A673 (cell line): ENCODE measurements around the gene PDE4B. TPM values are rescaled to one million over a fixed set of nuclear protein-coding genes. Genes with fewer than 3 reads are reported as not detected.

Experiments
- BruUV-seq: library from RNA; stranded (reverse); fragments of 400-500 nt; replicated peaks from 2 replicates; lab custom pipeline; 2021; lab: Mats Ljungman, UMichigan
- CTCF ChIA-PET: fragments of 300-600 bp; sonication (Branson Sonifier 250); formaldehyde crosslinking; loops from one replicate; lab custom pipeline; 2022; ENCODE audit warnings: antibody characterized with exemption; lab: Charles Lee
- POLR2A ChIA-PET: fragments of 300-600 bp; sonication (Branson Sonifier 250); formaldehyde crosslinking; loops from one replicate; lab custom pipeline; 2022; ENCODE audit warnings: antibody characterized with exemption; ENCODE audit not compliant: low non-redundant PET; lab: Charles Lee
- DNase-seq: peaks from one replicate; pipeline ENCODE4 v3.0.0-alpha.2; 2015; ENCODE audit warnings: low spot score
- H3K27ac ChIP-seq: fragments of 200-600 bp; sonication (generic); 2 replicates; pipeline ENCODE4 v1.5.1; 2016; ENCODE audit warnings: mixed run types, low read depth, mild to moderate bottlenecking, mixed read lengths, antibody characterized with exemption, low read length; ENCODE audit not compliant: poor library complexity, severe bottlenecking
- H3K27me3 ChIP-seq: fragments of 200-600 bp; sonication (generic); replicated peaks from 2 replicates; pipeline ENCODE4 v1.6.1; 2017; ENCODE audit warnings: mixed run types, low read depth, mild to moderate bottlenecking, mixed read lengths, antibody characterized with exemption, low read length; ENCODE audit not compliant: insufficient read depth, poor library complexity
- H3K36me3 ChIP-seq: fragments of 200-600 bp; sonication (generic); 2 replicates; pipeline ENCODE4 v1.6.1; 2016; ENCODE audit warnings: mixed run types, mild to moderate bottlenecking, mixed read lengths, antibody characterized with exemption, low read length; ENCODE audit not compliant: insufficient read depth, poor library complexity, severe bottlenecking
- H3K4me1 ChIP-seq: fragments of 200-600 bp; sonication (generic); 2 replicates; pipeline ENCODE4 v1.6.1; 2017; ENCODE audit warnings: mixed run types, mild to moderate bottlenecking, mixed read lengths, antibody characterized with exemption, low read length; ENCODE audit not compliant: insufficient read depth, poor library complexity, severe bottlenecking
- H3K4me3 ChIP-seq: fragments of 200-600 bp; sonication (generic); 2 replicates; pipeline ENCODE4 v1.5.1; 2016; ENCODE audit warnings: low read depth, mixed run types, mild to moderate bottlenecking, mixed read lengths, low read length; ENCODE audit not compliant: poor library complexity, severe bottlenecking
- H3K9me3 ChIP-seq: fragments of 200-600 bp; sonication (generic); 2 replicates; pipeline ENCODE4 v1.6.1; 2016; ENCODE audit warnings: mixed run types, low read depth, mild to moderate bottlenecking, mixed read lengths, antibody characterized with exemption, low read length; ENCODE audit not compliant: poor library complexity, severe bottlenecking
- CTCF ChIP-seq: fragments of 300-800, 200-600 bp; sonication (generic); conservative IDR thresholded peaks from 2 replicates; pipeline ENCODE4 v1.5.1; 2017; ENCODE audit warnings: low read depth, mild to moderate bottlenecking, antibody characterized with exemption, low read length, moderate library complexity, mixed read lengths
- EZH2 ChIP-seq: fragments of 200-600 bp; sonication (generic); IDR thresholded peaks from 2 replicates; pipeline ENCODE4 v1.6.1; 2017; ENCODE audit warnings: borderline replicate concordance, low read depth, mild to moderate bottlenecking, mixed read lengths, antibody characterized with exemption, low read length; ENCODE audit not compliant: poor library complexity, severe bottlenecking
- intact Hi-C: fragments of 100-400 bp; cut with micrococcal nuclease; formaldehyde crosslinking; loops from one replicate; pipeline ENCODE4 v1.10.0; 2022; ENCODE audit not compliant: unreplicated experiment
- total RNA-seq: library from RNA; stranded (reverse); gene quantifications from 2 replicates; pipeline ENCODE4 v1.2.3, GENCODE V29; 2021

Gene PDE4B
- total RNA-seq, 1 experiment from 2014 or later: 20.0 TPM

GRCh38 chr1:66278260-66279021 lies 485.7 kb downstream of the PDE4B start:
- no peak for DNase-seq
- H3K9me3 ChIP-seq: no peaks in the 10 kb centered on the region
- peaks cover 11% of the 10 kb centered on the region for H3K4me1 ChIP-seq
- H3K4me3 ChIP-seq: no peak overlapping the region
- no peaks in the 10 kb centered on the region for H3K27me3 ChIP-seq
- no peaks in the 10 kb centered on the region for H3K36me3 ChIP-seq
- no peak for TF ChIP-seq CTCF
- no peak for TF ChIP-seq EZH2
- ChIA-PET CTCF (no interaction called here), POLR2A (no interaction called here)
- BruUV-seq: no TSS peak
- no peak overlapping the region for H3K27ac ChIP-seq
- intact Hi-C loops: no loop called here

DNA sequence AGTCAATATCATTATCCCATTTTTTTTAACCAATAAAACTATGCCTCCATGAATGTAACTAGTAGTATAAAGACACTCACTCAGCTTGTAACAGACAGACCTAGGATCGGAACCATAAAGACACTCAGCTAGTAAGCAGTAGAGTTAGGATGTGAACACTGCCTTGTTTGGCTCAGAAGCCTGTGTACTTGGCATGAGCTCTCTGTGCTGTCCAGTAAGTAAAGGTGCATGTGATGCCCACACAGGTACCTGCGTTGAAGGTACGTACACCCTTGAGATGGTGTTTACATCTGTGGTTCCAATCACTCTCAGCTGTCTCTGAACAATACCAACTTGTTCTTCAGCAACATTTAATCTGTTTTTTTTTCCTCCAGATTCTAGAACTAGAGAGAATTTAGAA lies 489.1 kb downstream of the PDE4B start:
- no peaks in the 10 kb centered on the region for H3K27me3 ChIP-seq
- H3K27ac ChIP-seq: no peak overlapping the region
- no peak for DNase-seq
- no peaks in the 10 kb centered on the region for H3K9me3 ChIP-seq
- no peak overlapping the region for H3K4me3 ChIP-seq
- no TSS peak for BruUV-seq
- TF ChIP-seq CTCF: no peak
- TF ChIP-seq EZH2: no peak
- intact Hi-C loops: no loop called here
- no peaks in the 10 kb centered on the region for H3K36me3 ChIP-seq
- ChIA-PET POLR2A (no interaction called here), CTCF (no interaction called here)
- peaks cover 7% of the 10 kb centered on the region for H3K4me1 ChIP-seq

DNA sequence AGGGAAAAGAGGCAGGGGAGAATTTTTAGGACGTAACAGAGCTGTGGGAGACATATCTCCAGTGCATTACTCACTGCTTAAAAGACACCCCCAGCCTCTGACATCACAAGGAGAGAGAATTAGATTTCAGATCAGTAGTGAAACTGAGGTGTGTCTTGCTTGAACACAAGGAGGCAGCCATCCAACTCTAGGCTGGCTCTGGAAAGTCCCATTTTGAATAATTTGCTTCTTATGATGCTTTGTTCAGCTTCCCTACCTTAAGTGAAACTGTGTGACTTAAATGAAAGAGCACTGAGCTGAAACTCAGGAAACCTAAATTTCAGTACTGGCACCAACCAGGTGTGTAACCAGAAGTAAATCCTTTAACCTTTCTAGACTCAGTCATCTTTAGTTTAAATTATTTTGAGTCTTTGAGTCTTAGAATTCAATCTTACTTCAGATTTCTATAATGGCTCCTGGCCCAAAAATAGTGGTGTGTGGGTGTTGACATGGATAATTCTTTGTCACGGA lies 489.7 kb downstream of the PDE4B start:
- TF ChIP-seq EZH2 (no peak), CTCF (0 out of 2 replicates have a peak, but pooled peaks have one; percentile 27)
- CTCF ChIA-PET: no interaction called here
- H3K36me3 ChIP-seq: no peaks in the 10 kb centered on the region
- peak; percentile 25 for DNase-seq
- no peaks in the 10 kb centered on the region for H3K27me3 ChIP-seq
- BruUV-seq: no TSS peak
- intact Hi-C loops: no loop called here
- no peak overlapping the region for H3K4me3 ChIP-seq
- POLR2A ChIA-PET: no interaction called here
- no peaks in the 10 kb centered on the region for H3K9me3 ChIP-seq
- H3K27ac ChIP-seq: no peak overlapping the region
- H3K4me1 ChIP-seq: peaks cover 7% of the 10 kb centered on the region
